IPS-18a (cell line): ENCODE results near the gene HAGHL.
A peak's percentile ranks its signal among the peaks of the same experiment; 100 is the strongest.

Experiments
- H3K27ac ChIP-seq: one replicate; pipeline ENCODE4 v1.5.1; 2013; ENCODE audit warnings: low read length
- H3K27me3 ChIP-seq: one replicate; pipeline ENCODE4 v1.6.1; 2013; ENCODE audit warnings: mild to moderate bottlenecking, low read length; ENCODE audit not compliant: control insufficient read depth, insufficient read depth
- H3K36me3 ChIP-seq: one replicate; pipeline ENCODE4 v1.6.1; 2013; ENCODE audit warnings: low read depth, low read length; ENCODE audit not compliant: control insufficient read depth
- H3K4me1 ChIP-seq: one replicate; pipeline ENCODE4 v1.6.1; 2013; ENCODE audit warnings: low read depth, low read length; ENCODE audit not compliant: control insufficient read depth
- H3K4me3 ChIP-seq: one replicate; pipeline ENCODE4 v1.5.1; 2013; ENCODE audit warnings: low read length
- H3K9ac ChIP-seq: one replicate; pipeline ENCODE4 v1.6.1; 2013; ENCODE audit warnings: mild to moderate bottlenecking, low read length, moderate library complexity
- H3K9me3 ChIP-seq: one replicate; pipeline ENCODE4 v1.6.1; 2013; ENCODE audit warnings: low read depth, low read length; ENCODE audit not compliant: control insufficient read depth

HAGHL gene

DNA sequence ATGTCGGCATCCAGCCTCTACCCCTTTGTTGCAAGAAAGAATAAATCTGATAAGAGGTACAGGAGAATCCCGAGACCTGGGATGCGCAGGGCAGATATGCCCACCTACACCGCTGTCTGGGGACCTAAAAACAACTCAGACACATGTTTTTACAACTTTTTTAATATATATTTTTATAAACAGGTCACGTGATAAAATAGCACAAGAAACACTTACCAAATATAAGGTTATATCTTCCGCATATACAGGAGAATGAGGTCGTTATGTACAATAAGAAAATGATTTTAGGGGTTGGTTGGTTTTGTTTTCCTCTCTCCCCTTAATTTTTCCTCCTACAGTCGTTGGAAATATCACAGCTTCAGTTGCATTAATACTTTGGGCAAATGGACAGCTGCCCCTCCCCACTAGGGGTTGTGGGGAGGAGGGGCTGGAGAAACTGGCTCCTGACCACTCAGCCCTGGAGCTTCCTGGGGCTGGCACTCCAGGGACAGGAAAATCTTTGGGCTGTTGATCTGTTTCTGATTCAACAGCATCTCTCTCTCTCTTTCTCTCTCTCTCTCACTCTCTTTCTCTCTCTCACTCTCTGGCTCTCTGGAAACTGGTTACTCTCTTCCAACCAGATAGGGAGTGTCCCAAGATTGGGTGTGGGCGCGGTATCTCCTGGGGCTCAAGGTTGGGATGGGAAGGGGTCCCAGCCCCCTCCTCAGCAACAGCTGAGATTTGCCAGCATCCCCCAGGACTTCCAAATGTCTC, 34.4 kb upstream of the HAGHL start:
- peaks cover 64% of the 10 kb centered on the region for H3K27me3 ChIP-seq
- no peak overlapping the region for H3K9ac ChIP-seq

DNA sequence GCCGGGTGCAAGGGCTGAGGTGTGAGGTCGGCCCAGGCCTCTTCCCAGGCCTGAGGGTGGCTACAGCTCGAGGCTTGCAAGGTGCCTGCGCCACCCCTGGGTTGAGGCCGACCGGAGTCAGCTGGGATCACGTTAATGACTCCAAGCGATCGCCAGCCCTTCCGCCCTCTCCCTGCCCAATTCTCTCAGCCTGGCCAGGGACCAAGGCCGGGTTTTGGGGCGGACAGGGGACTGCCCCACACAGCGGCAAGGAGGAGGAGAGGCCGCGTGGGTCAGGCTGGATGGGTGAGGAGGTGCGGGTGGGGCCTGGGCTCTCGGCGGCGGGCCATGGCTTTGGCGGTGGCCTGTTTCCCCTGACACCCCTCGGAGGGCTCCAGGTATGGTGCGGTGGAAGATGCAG, 33.5 kb upstream of the HAGHL start:
- Histone ChIP-seq H3K4me3 (peak overlapping the region; percentile 51), H3K4me1 (no peaks in the 10 kb centered on the region), H3K9me3 (no peaks in the 10 kb centered on the region), H3K9ac (no peak overlapping the region), H3K36me3 (no peaks in the 10 kb centered on the region), H3K27me3 (peaks cover 73% of the 10 kb centered on the region), H3K27ac (no peak overlapping the region)

More for the DNA sequence above, 34.4 kb upstream of the HAGHL start:
- Histone ChIP-seq H3K27ac (no peak overlapping the region), H3K36me3 (no peaks in the 10 kb centered on the region), H3K9me3 (no peaks in the 10 kb centered on the region), H3K4me1 (no peaks in the 10 kb centered on the region), H3K4me3 (no peak overlapping the region)

GRCh38 chr16:693766-694165, 33.1 kb upstream of the HAGHL start:
- Histone ChIP-seq H3K27ac (no peak overlapping the region), H3K27me3 (peaks cover 77% of the 10 kb centered on the region), H3K4me3 (peak overlapping the region; percentile 51), H3K36me3 (no peaks in the 10 kb centered on the region), H3K4me1 (no peaks in the 10 kb centered on the region), H3K9me3 (no peaks in the 10 kb centered on the region), H3K9ac (no peak overlapping the region)

- Histone ChIP-seq H3K4me3 (peak overlapping the region; percentile 51), H3K27me3 (peaks cover 82% of the 10 kb centered on the region)
These were observed 32.6 kb upstream of the HAGHL start for GRCh38 chr16:694187-694862.

GRCh38 chr16:694863-695354, 32.0 kb upstream of the HAGHL start:
- Histone ChIP-seq H3K4me1 (no peaks in the 10 kb centered on the region), H3K27me3 (peaks cover 88% of the 10 kb centered on the region), H3K4me3 (peak overlapping the region; percentile 51), H3K9me3 (no peaks in the 10 kb centered on the region), H3K27ac (no peak overlapping the region), H3K9ac (no peak overlapping the region), H3K36me3 (no peaks in the 10 kb centered on the region)

More at GRCh38 chr16:694187-694862, 32.6 kb upstream of the HAGHL start:
- Histone ChIP-seq H3K9ac (no peak overlapping the region), H3K4me1 (no peaks in the 10 kb centered on the region), H3K27ac (no peak overlapping the region), H3K36me3 (no peaks in the 10 kb centered on the region), H3K9me3 (no peaks in the 10 kb centered on the region)

DNA sequence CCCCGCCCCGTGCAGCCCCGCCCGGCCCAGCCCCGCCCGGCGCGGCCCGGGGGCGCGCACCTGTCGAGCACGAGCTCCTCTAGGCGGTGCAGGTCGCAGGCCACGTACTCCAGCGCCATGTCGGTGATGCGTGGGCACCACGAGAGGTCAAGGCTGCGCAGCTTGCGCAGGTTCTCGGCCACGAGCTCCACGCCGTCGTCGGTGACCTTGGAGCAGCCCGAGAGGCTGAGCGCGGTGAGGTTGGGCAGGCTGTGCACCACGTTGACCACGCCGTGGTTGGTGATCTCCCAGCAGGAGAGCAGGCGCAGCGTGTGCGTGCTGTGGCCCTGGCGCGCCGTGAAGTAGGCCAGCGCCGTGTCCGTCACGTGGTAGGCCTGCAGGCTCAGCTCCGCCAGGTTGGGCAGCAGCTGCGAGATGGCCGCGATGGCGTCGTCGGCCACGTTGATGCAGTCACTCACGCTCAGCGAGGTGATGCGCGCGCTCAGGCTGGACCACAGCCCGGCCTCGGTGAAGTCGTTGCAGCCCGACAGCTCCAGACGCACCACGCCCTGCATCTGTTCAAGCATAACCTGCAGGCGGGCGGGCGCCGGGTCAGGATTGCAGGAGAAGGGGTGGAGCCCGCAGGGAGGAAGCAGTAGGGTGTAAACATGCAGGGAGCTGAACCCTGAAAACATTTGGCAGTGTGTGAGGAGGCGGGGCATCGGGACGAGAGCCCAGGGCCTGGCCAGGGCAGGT, 31.4 kb upstream of the HAGHL start:
- no peaks in the 10 kb centered on the region for H3K36me3 ChIP-seq
- H3K4me3 ChIP-seq: peak overlapping the region; percentile 68
- H3K27ac ChIP-seq: no peak overlapping the region
- H3K27me3 ChIP-seq: peaks cover 94% of the 10 kb centered on the region
- H3K9ac ChIP-seq: no peak overlapping the region
- H3K4me1 ChIP-seq: no peaks in the 10 kb centered on the region
- H3K9me3 ChIP-seq: no peaks in the 10 kb centered on the region

GRCh38 chr16:698911-699671, 27.8 kb upstream of the HAGHL start:
- Histone ChIP-seq H3K9me3 (no peaks in the 10 kb centered on the region), H3K4me1 (no peaks in the 10 kb centered on the region), H3K4me3 (no peak overlapping the region), H3K36me3 (no peaks in the 10 kb centered on the region), H3K27me3 (peaks cover 96% of the 10 kb centered on the region), H3K9ac (no peak overlapping the region), H3K27ac (no peak overlapping the region)

GRCh38 chr16:700684-701584, 26.0 kb upstream of the HAGHL start:
- no peaks in the 10 kb centered on the region for H3K36me3 ChIP-seq
- H3K9ac ChIP-seq: no peak overlapping the region
- H3K27me3 ChIP-seq: peaks cover 91% of the 10 kb centered on the region

GRCh38 chr16:702341-702740, 24.6 kb upstream of the HAGHL start:
- no peak overlapping the region for H3K9ac ChIP-seq
- H3K4me1 ChIP-seq: no peaks in the 10 kb centered on the region
- H3K36me3 ChIP-seq: no peaks in the 10 kb centered on the region
- no peaks in the 10 kb centered on the region for H3K9me3 ChIP-seq
- H3K27ac ChIP-seq: no peak overlapping the region
- H3K27me3 ChIP-seq: peaks cover 94% of the 10 kb centered on the region
- no peak overlapping the region for H3K4me3 ChIP-seq

More at GRCh38 chr16:700684-701584, 26.0 kb upstream of the HAGHL start:
- Histone ChIP-seq H3K27ac (no peak overlapping the region), H3K9me3 (no peaks in the 10 kb centered on the region), H3K4me1 (no peaks in the 10 kb centered on the region), H3K4me3 (no peak overlapping the region)

DNA sequence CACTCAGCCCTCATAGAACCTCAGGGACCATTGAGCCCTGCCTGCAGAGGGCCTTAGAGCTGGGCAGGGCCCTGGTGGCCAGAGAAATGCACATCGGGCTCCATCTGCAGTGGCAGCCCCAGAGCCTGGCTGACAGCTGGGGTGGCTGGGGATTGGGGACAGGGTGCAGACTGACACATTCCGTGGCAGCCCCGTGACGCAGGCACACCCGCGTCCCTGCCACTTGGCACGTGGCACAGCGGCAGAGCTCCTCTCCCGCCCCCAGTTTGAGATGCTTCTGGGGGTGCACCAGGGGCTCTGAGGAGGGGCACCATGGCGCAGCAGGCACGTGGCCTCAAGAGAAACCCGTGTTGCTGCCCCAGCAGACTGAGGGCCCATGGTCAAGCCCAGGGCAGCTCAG, 23.5 kb upstream of the HAGHL start:
- no peaks in the 10 kb centered on the region for H3K36me3 ChIP-seq
- H3K9me3 ChIP-seq: no peaks in the 10 kb centered on the region
- no peak overlapping the region for H3K9ac ChIP-seq
- no peak overlapping the region for H3K4me3 ChIP-seq
- H3K27ac ChIP-seq: no peak overlapping the region
- peaks cover 94% of the 10 kb centered on the region for H3K27me3 ChIP-seq
- H3K4me1 ChIP-seq: no peaks in the 10 kb centered on the region
